ENCODE data around the gene HMGB2.
A peak's percentile ranks its signal among the peaks of the same experiment; 100 is the strongest.

The HMGB2 gene

DNA sequence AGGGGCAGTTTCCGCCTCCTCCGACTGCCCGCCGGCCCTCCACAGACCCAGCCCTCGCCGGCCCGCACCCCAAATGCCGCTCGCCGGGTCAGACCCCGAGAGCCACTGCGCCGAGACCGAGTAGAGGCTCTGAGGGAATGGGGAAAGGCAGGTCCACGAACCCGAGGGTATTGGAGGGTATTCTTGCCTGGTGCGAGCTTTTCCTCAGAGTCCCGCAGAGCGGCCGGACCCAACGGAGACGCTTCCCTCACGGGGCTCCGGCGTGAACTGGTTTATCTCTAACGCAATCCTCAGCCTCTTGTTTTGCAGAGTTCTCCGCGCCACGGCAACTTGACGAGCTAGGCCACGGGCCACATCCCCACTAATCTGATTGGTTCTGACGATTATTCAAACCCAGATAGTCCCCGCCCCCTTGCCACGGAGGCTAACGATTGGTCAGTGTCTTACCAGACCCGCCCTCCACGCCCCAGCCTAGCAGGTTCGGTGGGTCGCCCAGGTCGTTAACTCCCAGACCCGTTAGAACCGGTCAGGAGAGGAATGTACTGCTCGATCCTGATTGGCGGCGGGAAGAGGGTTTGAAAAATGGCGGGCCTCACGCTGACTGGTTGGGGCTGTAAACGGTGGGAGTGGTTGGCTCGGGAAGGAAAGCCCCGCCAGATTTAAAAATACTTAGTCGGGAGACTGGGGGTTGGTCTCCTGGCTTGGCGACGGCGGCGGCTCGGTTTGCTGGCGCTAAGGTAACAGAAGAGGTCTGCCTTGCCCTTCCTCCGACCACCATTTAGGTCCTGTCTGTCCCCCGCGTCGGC is at the start of gene HMGB2:
TSS of gene HMGB2 (minus strand) at position 274 of the 806 bp plus-strand sequence. CDS start 709 bp downstream, outside the sequence.
- ATAC-seq, result peak; percentile 98

DNA sequence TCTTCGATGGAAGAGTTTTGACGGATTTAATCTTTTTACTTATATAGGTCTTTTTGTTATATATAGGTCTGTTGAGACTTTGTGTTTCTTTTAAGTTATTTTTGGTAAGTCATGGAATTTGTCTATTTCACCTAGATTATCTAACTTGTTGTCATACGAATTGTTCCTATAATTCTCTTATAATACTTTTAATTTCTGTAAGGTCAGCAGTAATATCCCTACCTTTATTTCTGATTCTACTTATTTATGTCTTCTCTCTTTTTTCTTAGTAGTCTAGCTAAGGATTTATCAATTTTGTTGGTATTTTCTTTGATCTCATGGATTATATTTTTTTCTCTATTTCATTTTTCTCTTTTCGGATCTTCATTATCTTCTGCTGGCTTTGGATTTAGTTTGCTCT is 48.2 kb upstream of the HMGB2 start:
- no peak for DNase-seq
- ATAC-seq, result no peak

More for the DNA sequence above, at the start of gene HMGB2:
- DNase-seq, result peak; percentile 99

DNA sequence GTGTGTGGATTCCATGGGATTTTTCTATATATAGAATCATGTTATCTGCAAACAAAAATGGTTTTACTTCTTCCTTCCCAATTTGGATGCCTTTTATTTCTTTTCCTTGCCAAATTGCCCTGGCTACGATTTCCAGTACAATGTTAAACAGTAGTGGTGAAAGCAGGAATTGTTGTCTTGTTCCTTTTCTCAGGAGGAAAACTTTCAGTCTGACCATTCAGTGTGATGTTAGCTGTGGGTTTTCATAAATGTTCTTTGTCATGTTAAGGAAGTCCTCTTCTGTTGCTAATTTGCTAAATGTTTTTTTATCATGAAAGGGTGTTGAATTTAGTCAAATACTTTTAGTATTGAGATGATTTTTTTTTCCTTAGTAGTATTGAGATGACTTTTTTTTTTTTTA is 47.5 kb upstream of the HMGB2 start:
- DNase-seq, result no peak
- ATAC-seq, result no peak

DNA sequence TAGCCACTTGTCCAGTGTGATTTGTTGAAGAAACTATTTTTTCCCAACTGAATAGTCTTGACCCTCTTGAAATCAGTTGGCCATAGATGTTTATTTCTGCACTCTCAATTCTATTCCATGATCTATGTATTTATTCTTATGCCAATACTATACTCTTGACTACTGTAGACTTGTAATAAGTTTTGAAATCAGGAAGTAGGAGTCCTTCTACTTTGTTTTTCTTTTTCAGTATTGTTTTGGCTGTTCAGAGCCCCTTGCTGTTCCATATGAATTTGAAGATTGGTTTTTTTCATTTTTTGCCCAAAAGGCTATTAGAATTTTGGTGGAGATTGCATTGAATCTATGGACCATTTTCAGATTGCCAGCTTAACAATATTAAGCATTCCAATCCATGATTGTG is 46.8 kb upstream of the HMGB2 start:
- DNase-seq, result no peak
- ATAC-seq, result no peak

DNA sequence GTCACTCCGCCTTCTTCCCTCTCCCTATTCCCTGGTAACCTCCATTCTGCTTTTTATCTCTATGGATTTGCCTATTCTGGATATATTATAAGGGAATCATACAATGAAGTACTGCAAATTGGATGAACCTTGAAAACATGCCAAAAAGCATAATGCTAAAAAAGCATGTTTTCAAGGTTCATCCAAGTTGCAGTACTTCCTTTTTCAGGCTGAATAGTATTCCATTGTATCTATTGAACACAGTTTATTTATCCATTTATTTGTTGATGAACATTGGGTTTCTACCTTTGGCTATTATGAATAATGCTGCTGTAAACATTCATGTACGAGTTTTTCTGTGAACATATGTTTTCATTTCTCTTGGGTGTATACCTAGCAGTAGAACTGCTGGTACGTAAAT is 45.8 kb upstream of the HMGB2 start:
- no peak for ATAC-seq
- no peak for DNase-seq

DNA sequence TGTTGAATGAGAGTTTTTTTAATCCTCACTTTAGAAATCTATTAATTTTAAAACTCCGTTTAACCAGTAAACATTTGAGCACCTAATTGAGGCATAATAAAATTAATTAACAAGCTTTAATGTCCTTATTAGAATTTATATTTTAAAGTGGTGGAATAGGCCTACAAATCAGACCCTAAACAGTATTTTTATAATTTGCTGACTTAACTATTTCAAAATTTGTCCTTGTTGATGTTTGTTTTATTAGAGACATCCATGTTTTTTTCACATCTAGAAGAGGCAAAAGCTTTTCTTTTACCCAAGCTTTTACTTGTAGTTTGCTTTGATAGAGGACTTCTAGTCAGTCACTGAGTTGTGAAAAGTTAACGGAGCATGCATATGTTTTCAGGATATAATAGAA is 40.4 kb upstream of the HMGB2 start:
- no peak for ATAC-seq

DNA sequence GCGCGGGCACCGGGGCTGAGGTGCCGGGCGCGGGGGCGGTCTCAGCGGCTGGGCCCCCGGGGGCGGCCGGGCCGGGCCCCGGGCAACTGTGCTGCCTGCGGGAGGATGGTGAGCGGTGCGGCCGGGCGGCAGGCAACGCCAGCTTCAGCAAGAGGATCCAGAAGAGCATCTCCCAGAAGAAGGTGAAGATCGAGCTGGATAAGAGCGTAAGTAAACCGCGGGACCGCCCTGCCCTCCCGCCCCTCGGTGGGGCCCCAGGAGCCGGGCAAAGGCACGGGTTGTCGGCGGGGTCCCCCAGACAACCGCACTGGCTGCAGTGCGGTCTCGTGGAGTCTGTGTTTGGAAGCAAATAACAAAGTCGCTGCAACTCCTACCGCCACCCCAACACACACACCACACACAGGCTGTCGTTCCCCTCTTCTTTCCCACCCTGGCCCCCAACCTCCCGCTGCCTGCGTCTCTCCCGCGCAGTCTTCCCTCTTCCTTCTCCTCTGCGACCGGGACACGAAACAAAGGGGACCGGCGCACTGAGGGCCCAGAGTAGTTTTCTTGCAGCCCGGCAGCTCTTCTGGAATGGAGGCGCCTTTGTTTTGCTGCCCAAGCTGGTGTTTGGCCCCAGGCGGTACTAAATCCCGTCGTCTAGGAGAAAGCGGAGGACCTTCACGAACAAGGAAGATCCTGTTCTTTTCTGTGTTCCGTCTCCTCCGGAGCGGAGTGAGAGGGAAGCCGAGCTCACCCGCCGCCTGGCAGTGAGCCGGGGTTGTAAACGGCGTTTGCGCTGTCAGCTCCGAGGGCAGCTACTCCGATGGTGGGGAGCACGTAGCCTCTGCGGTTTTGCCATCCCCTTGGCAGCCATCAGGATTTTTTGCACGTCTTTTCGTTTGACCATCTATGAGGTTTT is 37.4 kb upstream of the HMGB2 start:
- DNase-seq (peak; percentile 46), ATAC-seq (peak; percentile 1)

More for the DNA sequence above, 40.4 kb upstream of the HMGB2 start:
- no peak for DNase-seq

DNA sequence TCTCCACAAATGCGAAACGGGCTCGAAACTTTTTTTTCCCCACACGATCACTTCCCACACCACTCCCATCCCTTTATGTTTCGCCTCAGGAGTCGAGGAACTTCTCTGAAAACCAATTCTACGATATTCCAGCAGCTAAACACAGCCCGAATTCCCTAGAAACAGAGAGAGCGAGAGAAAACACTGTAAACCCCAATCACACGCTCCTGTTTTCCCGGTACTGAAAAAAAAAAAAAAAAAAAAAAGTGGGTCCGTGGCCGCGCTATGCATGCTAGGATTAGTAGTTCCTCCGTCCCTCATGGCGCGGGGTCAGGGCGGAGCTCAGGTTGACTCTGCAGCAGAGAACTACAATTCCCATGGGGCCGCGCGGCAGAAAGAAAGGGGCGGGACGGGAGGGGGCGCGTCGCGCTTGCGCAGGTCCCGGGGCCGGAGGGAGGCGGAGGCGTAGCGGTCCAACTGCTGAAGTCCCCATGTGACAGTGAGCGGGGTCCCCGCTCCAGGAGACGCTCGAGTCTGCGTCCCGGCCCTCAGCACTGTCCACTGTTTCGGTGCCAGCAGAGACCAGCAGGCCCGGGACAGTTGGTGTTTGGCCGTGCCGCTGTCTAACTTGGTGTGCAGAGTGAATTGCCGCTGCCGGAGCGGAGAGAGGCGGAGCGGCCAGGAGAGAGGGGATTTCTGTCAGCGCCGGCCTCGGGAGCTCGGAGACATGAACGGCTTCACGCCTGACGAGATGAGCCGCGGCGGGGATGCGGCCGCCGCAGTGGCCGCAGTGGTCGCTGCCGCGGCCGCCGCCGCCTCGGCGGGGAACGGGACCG is 36.5 kb upstream of the HMGB2 start, which contains the start of gene SAP30:
TSS of gene SAP30 (plus strand) at position 478 of the 815 bp plus-strand sequence. CDS start at position 707, 229 bp downstream.
- peak; percentile 96 for DNase-seq
- peak; percentile 94 for ATAC-seq

DNA sequence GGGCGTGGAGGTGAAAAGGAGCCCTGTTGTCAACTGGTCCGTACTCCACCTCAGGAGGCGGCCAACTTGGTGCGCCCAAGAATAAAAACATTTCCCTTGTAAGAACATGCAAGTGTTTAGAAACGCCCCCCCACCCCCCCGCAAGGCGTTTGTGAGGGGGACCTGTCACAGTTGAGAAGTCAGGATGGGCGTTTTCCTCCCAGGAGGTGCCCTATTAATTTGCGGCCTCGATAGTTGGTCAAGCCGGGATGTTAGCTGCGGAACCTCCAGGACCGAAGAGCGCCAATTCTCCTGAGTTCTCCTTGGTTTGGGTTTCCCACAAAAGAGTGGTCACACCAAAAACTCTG is 35.9 kb upstream of the HMGB2 start:
- peak; percentile 59 for DNase-seq

DNA sequence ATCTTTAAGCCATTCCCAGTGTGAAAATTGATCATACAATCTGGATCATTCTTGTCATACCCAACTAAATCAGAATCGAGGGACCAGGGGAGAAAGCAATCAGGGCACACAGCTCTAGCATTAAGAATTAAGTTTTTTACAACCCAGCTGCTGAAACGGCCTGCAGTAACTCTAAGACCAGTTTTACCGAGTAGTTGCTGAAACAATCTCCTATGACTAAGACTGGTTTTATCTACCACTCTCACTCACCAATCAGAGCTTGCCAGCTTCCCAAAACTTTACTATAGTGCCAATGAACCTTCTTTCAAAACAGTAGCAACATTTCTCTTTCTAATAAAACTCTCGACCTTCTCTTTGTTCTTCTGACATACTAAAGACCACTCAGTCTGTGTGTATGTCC is 33.8 kb upstream of the HMGB2 start:
- DNase-seq (no peak), ATAC-seq (no peak)

More for the DNA sequence above, 35.9 kb upstream of the HMGB2 start:
- peak; percentile 10 for ATAC-seq

DNA sequence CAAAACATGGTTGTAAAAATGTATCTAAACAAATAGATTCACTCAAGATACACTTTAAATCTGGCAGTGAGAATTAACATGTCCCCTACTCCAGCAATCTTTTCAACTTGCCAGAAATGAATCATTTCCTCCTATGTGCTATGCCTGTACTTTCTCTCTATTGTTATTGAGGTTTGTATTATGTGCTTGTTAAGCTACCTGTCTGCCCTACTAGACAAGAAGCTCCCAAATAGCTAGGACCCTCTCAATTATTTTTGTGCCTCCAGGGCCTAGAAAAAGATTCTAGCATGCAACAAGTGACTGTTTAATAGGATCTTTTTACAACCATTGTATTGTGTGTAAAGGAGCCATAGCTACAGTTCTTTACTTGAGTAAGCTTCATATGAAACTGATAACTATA is 33.1 kb upstream of the HMGB2 start:
- no peak for ATAC-seq

DNA sequence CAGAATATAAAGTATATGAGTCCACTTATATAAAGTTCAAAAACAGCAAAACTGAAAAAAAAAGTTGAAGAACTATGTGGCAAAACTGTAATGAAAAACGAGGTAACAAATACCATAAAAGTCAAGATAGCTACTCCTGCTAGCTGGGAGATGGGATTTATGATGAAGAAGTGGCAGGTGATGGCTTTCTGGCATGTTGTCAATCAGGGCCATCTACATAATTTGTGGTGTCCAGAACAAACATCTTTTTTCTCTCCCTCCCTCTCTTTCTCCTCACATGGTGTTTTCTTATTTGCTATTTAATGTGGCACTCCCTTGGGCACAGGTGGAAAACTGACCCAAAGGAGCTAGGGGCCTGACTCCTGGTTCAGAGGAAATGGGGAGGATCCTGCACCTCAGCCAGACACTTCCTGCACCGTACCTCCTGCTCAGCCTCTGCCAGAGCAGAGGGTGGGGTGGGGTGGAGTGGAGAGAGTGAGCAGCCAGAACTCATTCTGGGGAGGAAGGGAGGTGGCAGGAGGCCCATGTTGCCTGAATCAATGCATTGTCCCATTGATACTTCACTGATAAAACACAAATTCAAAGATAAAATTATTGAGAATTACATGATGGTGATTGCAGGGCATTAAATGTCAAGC is 31.3 kb upstream of the HMGB2 start:
- DNase-seq (no peak), ATAC-seq (no peak)

More for the DNA sequence above, 33.1 kb upstream of the HMGB2 start:
- no peak for DNase-seq

DNA sequence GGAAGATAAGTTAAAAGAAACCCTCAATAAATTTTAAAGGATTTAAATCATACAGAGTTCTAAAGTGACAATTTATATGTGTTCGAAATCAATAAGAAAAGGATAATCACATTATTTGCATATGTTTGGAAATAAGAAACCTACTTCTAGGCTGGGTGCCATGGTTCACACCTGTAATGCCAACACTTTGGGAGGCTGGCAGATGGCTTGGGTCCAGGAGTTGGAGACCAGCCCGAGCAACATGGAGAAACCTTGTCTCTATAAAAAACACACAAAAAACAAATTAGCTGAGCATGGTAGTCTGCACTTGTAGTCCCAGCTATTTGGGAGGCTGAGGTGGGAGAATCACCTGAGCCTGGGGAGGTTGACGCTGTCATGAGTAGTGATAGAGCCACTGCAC is 28.5 kb upstream of the HMGB2 start:
- ATAC-seq (no peak), DNase-seq (no peak)

DNA sequence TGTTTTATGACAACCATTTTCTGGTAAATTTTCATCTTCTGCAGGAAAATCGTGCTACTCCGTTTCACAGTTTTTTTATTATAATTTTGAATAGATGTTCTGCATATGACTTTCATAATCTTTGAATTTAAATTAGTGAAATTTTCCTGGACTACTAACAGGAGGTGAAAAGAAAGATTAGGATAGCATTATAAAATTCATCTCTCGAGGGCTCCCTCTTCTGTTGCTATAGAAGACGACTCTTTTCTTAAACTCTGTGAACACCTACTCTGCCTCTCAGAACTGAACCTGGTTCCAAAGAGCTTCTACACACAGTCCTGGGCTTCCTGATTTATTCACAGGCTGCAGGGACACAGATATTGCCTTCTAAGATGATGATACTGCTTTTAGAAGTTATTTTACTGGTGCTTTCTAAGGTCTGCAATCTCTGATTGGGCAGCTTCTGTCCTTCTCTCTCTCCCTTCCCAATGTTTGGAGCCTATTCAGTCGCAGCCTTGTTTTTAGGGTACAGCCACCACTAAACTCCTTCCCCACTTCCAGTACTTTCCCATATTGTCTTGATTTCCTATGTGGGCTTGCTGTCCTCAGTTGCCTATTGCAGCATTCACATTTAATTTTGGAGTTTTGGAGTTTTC is 26.5 kb upstream of the HMGB2 start:
- no peak for DNase-seq
- ATAC-seq, result no peak

DNA sequence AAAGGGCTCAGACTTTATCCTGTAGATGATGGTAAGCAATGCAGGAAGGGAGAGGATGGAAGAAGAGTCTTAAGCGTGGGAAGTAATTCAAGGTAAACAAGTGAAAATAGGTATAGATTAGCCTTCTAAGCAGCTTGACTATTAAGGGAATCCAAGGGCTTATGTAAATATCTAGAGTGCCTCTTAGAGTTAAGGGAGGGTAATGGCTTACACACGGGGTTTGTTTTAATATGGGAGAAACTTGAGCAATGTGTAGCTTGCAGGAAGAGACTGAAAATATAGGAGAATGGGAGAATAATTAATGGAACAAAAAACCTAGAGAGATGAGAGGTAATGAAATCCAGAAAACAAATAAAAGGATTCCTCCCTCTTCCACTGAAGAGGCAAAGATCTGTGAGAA is 23.8 kb upstream of the HMGB2 start:
- ATAC-seq (no peak), DNase-seq (no peak)

DNA sequence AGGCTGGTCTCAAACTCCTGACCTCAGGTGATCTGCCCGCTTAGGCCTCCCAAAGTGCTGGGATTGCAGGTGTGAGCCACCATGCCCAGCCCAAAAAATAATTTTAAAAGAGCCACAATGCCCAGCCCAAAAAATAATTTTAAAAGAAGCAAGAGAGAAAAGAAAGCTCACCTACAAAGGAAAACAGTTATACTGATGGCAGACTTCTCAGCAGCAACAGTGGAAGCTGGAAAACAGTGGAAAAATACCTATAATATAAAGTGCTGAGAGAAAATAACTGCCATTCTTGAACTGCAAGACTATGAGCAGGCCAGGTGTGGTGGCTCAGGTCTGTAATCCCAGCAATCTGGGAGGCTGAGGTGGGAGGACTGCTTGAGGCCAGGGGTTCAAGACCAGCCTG is 13.3 kb upstream of the HMGB2 start:
- DNase-seq, result no peak
- ATAC-seq, result no peak

DNA sequence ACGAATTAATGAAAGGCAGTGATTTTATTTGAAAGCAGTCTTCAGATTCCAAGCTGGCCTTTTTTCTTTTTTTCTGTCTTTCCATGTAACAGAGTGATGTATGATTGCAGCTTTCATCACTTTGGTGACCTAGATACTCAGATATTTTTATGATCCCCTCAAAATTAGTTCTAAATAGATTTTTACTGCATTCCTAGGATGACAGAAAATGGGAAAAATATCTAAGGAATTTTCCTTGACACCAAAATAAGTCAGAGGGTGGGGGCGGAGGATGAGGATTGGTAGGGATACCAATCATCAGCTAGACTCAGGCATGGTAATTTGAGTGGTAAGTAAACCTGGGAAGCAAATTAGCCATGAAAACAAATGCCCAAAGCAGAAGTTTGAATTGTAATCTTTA is 11.9 kb upstream of the HMGB2 start:
- DNase-seq, result no peak
- ATAC-seq, result no peak

DNA sequence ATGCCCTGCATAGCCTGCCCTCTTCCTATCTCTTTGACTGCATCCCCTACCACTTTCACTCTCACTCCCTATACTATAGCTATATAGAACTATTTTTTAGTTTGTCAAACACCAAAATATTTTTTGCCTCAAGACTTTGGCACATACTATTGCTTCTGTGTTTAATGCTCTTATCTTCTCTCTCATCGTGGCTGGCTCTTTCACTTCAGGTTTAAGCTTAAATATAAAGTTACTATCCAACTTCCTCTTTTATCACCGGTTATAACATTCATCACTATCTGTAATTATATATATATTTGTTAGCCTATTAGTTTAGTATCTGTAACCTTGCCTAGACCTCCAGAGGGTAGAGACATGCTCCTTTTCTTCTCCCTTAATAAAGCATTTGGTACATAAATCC is 11.5 kb upstream of the HMGB2 start:
- no peak for DNase-seq
- ATAC-seq, result no peak

DNA sequence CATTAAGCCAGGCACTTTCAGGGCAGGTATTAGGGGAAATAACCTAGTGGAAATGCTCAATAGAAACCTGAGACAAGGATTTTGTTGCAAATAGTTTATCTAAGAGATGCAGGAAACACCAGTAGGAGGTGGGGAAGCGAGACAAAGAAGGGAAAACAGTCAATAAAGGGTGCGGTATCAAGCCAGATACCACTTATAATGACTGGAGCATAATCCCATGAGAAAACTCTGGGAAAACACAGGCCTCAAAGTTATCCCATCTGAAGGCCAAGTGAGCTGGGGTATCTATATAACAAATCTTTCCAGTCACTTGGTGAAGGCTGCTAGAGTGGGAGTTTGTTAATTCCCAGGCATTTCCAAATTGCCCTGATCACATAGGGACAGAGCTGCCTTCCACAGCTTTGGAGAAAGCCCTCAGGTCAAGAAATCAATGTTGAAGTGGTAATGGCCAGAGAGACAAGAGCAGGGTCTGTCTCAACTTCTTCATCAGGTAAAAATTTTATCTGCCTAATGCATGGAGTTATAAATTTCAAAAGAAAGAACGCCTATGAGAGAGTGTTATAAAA is 9.8 kb upstream of the HMGB2 start:
- no peak for ATAC-seq
- no peak for DNase-seq

DNA sequence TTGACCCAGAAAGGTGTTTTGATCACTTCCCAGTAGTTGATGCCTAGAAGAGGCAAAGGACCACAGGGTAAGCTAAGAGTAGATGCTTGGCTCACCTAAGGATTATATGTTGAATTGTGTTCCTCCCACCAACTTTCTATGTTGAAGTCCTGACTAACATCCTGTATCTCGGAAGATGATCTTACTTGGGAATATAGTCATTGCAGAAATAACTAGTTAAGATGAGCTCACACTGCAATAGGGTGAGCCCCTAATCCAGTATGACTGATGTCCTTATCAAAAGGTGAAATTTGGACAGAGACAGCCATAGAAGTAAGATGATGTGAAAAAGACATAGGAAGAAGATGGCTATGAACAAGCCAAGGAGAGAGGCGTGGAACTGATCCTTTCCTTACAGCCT is 3.3 kb upstream of the HMGB2 start:
- DNase-seq (no peak), ATAC-seq (no peak)

All from stimulated activated naive CD8-positive, alpha-beta T cell treated with anti-CD3 and anti-CD28 coated beads, Interleukin-15, Interleukin-2, amounts not matched to agents 100 U/mL and 50 U/mL, for 24 hours (primary cell).